ENCODE results near the gene CAPN10. TPM values are rescaled to one million over a fixed set of nuclear protein-coding genes. Genes with fewer than 3 reads are reported as not detected.

The CAPN10 gene
- total RNA-seq, 1 donor from 2014 or later = 20.4 TPM

GRCh38 chr2:240637116-240637900 lies 50.8 kb downstream of the CAPN10 start:
- DNase-seq (ENCODE audit: low read depth in 2 of 2) = no peak

GRCh38 chr2:240637901-240638345 lies 51.4 kb downstream of the CAPN10 start:
- DNase-seq (ENCODE audit: low read depth in 2 of 2) = no peak

DNA sequence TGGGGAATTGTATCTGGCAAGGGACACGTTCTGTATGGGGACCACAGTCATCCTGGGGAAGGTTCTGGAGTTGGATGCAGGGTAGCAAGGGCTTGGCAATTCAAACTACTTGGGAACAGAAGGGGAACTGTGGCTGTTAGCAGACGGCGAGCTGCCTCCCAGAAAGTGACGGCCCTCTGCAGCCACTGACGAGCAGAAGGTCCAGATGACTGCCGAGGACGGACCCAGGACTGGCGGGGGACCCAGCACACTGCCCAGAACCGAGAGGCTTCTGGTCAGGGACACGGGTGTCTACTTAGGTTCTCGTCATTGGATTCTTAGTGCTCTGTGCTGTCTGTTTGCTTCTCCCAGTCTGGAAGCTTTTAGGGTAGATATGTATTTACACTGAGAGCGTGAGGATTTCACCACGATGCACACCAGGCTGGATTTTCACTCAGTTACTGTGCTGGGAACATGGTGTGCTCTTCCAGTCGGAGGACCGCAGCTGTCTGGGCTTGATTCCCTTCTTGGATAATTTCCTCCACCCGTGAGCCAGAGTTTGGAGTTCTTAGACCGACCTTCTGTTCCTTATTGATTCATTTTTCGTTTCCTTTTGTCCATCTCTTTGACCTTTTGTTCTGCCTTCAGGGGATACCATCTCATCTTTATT lies 52.1 kb downstream of the CAPN10 start:
- no peak for DNase-seq (ENCODE audit: low read depth in 2 of 2)

DNA sequence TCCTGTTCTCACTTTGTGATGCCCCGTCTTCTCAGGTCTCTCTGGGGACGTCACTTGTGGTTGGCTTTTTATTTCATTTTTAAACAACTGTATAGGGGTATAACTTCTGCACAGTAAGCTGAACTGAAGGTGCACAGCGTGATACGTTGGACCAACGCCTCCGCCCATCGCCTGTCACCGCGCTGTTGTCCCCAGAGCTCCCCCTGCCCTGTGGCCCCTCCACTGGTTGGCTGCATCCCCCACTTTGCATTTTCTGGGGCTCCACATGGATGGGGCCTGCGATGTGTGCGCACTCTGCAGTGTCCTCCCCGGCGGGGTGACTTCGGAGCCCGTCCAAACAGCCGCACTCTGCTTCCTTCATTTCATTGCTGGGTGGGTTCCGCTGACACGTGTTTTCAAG lies 53.0 kb downstream of the CAPN10 start:
- no peak for DNase-seq (ENCODE audit: low read depth in 2 of 2)

DNA sequence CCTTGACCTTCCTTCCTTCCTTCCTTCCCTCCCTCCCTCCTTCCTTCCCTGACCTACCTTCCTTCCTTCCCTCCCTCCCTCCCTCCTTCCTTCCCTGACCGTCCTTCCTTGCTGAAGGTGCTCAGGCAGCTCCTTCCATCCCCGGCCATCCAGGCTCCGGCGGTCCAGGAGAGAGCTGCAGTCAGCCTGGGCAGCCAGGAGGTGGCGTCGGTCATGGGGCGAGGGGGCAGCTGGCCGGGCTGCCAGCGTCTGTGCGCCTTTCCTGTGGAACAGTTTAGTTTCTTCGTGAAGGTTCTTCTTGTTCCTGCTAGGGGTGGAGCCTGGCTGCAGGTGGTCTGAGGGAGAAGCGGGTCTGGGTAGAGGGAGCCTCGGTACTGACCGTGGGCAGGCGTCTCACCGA lies 54.4 kb downstream of the CAPN10 start:
- no peak for DNase-seq (ENCODE audit: low read depth in 2 of 2)

DNA sequence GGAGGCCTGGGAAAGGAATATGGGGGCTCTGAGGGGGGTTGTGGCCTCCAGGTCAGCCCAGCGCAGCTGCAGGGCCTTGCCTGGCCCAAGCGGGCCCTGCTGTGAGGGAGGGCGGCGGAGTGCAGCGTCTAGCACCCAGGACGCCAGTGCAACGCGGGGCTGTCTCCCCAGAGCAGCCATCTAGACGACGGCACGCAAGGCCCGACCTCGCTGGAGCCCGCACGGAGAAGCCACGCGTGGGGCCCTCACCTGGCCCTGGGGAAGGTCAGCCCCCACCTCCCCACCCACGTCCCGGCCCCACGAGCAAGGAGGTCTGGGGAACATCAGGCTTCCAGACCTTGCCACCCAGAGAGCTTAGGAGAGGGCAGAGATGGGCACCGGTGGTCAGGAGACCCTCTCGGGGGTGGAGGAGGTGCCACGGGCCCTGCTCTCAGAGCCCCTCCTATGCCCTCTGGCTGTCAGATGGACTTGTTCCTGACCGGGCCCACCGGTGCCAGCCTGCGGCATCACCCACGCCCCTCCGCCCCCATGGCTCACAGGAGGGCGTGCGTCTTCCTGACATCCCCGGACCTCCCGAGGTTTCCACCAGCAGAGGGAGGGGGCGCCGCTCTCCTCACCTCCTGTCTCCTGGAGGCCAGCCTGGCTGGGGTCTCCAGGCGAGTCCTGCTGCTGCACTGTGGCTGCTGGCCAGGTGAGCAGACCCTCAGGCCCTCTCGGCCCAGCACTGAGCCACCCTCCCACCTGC lies 55.7 kb downstream of the CAPN10 start:
- DNase-seq (ENCODE audit: low read depth in 2 of 2) = no peak

DNA sequence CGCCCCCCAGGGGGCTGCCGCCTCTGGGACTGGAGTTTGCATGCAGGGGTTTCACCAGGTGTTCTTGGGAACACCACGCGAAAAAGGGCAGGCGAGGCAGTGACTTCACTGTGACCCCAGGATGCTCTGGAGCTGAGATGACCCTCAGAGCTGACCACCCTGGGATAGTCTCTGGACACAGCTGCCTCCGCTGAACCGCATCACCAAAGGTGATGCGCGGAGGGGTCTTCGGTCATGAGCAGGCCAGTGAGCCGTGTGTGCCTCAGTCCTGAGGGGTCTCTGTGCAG lies 56.2 kb downstream of the CAPN10 start:
- no peak for DNase-seq (ENCODE audit: low read depth in 2 of 2)

GRCh38 chr2:240643093-240643810 lies 56.7 kb downstream of the CAPN10 start:
- no peak for DNase-seq (ENCODE audit: low read depth in 2 of 2)

GRCh38 chr2:240643811-240644150 lies 57.2 kb downstream of the CAPN10 start:
- DNase-seq (ENCODE audit: low read depth in 2 of 2) = no peak

DNA sequence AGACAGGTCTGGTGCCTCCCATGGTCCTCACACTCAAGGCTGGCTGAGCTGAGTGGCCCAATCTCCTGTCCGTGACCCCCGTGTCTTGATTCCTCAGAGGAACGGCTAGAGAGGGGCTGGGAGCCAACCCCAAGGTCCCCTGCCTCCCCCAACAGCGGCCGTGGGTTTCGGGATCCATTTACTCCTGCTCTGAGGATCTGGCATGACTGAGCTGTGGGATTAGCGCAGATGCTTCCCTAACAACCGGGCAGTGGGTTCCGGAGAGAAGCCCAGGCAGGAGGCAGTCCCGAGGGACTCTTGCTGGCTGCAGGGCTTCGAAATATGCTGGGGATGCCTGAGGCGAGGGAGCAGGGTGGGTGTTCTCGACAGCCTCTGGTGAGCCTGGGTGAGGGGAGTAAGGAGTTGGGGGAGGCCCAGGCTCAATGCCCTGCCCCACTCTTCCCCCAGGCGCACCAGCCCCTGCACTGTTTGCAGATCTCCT lies 57.7 kb downstream of the CAPN10 start:
- DNase-seq (ENCODE audit: low read depth in 2 of 2) = no peak

GRCh38 chr2:240644859-240645301 lies 58.3 kb downstream of the CAPN10 start:
- DNase-seq (ENCODE audit: low read depth in 2 of 2) = no peak

DNA sequence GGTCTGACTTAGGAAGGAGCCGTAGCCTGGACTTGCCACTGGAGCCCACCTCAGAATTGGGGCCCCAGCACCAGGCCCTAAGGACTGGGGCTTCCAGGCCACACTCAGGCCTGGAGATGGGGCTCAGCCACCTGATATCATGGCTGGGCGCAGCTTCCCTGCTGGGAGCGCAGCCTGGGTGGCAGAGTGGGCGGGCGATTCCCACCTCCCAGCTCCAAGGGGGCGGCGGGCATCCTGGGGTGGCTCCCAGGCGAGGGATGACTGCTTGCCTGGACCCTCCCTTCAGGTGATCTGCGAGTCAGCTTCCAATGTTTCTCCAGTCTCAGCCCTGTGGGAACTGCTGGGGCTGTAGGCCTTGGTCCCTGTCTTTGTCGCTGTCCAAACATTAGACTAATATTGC lies 58.8 kb downstream of the CAPN10 start:
- DNase-seq (ENCODE audit: low read depth in 2 of 2) = no peak

GRCh38 chr2:240645801-240646175 lies 59.3 kb downstream of the CAPN10 start:
- no peak for DNase-seq (ENCODE audit: low read depth in 2 of 2)

GRCh38 chr2:240646176-240646899 lies 59.8 kb downstream of the CAPN10 start:
- no peak for DNase-seq (ENCODE audit: low read depth in 2 of 2)

GRCh38 chr2:240646900-240647502 lies 60.5 kb downstream of the CAPN10 start:
- DNase-seq (ENCODE audit: low read depth in 2 of 2) = no peak

DNA sequence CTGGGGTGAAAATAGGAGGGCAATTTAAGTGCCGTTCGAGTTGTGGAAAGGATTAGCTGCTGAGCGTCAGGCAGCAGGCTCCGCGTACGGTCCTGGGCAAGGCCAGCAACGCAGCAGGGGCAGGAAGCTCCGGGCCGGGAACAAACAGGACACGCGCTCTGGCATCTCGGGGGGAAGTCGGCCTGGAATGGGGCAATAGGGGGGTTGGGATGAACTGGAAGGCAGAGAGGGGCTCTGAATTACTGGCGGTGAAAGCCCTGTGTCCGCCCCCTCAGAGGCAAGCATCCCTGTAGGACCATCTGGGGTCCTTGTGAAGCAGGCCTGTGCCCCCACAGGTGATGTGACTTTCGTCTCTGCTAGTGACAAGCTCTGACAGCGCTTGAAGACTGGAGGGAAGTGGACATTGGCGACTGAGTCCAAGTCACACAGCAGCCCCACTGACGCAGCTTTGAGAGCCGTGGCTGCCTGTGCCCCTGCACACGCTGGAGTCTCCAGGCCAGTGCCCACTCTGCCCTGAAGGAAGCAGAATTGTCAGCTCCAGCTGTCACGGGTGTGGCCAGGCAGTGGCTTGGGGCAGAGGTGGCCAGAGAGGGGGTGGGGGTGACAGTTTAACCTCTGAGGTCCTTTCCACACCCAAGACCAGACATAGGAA lies 61.1 kb downstream of the CAPN10 start:
- no peak for DNase-seq (ENCODE audit: low read depth in 2 of 2)

DNA sequence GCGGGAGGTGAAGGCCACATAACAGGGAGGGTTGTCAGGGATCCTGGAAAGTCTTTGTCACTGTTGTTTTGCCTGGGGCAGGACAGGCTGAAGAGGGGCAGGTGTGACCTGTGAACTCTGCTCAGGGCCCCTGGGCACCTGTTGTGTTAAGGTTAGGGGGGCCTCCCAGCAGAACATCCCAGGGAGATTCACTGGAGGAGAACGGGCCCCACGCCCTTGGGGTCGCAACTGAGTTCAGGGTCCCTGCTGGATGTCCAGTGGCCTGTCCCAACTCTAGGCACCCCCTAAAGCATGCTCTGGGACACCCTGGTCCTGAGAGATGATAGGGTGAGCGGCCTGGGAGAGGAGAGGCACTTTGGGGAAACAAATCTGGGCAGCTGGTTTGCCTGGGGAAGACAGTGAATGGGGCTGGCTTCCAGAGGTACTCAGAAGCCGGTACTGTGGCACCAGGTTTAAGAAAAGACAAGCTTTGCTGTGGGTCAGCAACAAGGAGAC lies 61.7 kb downstream of the CAPN10 start:
- no peak for DNase-seq (ENCODE audit: low read depth in 2 of 2)

Data from dermis microvascular lymphatic vessel endothelial cell (primary cell).